GM10847 (cell line): ENCODE measurements around the gene GLDC.

Experiments
- POLR2A ChIP-seq: IDR thresholded peaks from 2 replicates; pipeline ENCODE4 v1.6.1; 2011; ENCODE audit not compliant: insufficient read length; ENCODE audit errors: extremely low read depth

Gene GLDC

DNA sequence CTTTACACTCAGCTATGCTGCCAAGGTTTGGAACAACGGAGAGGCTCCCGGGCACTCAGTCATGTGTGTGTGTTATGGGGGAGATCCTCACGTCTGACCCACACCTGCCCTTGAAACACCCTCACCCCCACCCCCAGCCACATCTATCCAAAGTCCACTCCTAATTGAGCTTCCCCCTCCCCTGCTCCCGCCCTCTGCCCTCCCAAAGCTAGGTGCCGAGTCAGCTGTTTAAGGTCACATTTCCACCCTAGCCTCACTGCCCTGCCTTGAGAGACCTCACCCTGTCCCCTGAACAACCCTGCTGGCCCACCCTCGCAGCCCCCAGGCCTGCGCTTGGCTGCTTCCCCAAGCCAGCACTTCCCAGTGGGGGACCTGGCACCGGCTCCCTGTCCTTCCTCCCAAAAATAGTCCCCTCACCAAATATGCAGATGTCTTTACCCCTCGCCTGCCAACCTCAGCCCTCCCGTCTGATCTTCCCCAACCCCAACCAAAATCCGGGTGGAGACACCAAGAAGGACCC, 36.0 kb downstream of the GLDC start:
- no peak for TF ChIP-seq POLR2A

DNA sequence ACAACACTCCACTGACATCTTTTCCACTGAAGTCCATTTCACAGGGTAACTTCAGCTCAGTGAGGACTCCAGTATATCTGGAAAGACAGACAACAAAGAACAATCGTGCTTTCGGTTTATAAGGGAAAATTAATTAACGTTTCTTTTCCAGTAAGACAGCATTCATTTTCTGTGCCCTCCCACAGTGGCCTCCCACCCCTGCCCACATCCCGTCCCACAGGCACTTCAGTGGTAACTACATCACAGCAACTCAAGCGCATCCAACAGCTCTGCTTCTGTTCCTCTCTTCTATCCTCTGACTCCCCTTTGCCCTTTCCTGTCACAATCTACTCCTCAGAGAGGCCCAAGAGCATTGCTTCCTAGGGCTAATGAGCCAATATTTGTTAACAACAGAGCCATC, 40.3 kb downstream of the GLDC start:
- no peak for TF ChIP-seq POLR2A

DNA sequence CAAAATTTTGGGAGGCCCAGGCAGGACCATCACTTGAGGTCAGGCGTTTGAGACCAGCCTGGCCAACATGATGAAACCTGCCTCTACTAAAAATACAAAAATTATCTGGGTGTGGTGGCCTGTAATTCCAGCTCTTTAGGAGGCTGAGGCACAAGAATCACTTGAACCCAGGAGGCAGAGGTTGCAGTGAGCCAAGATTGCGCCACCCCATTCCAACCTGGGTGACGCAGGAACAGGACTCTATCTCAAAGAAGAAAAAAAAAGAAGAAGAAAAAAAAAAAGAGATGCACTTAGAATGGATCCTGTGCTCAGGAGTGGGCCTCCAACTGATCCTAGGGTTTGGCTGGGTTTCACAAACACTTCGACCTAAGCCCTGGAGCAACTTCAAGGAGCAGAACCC, 45.1 kb downstream of the GLDC start:
- no peak for TF ChIP-seq POLR2A

DNA sequence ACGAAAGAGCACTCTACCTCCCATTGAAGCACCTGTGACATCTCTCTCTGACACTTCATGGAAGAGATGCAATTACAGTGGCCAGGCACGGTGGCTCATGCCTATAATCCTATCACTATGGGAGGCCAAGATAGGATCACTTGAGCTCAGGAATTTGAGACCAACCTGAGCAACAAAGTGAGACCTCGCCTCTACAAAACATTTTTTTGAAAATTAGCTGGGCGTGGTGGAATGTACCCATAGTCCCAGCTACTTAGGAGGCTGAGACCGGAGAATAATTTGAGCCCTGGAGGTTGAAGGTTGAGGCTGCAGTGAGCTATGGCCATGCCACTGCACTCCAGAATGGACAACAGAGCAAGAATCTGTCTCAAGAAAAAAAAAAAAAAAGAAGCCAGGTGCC, 45.5 kb downstream of the GLDC start:
- TF ChIP-seq POLR2A = no peak

DNA sequence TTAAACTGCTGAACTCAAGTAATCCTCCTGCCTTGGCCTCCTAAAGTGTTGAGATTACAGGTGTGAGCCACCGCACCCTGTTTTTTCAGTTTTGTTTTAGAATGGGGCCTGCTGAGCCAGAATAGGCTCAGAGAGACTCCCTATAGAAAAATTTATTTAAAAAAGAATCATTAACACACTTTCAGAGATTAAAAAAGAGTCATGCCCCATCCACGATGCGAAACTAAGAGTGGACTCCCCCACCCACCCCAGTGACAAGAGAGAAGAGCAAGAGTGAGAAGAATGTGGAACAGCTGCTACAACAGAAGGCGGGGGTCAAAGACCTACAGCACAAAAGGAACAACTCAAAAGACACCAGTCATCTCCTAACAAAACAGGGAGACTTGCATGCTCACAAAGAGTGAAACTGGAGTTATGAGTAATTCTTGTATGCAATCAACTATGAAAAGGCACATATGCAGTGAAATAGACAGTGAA, 47.2 kb downstream of the GLDC start:
- no peak for TF ChIP-seq POLR2A

DNA sequence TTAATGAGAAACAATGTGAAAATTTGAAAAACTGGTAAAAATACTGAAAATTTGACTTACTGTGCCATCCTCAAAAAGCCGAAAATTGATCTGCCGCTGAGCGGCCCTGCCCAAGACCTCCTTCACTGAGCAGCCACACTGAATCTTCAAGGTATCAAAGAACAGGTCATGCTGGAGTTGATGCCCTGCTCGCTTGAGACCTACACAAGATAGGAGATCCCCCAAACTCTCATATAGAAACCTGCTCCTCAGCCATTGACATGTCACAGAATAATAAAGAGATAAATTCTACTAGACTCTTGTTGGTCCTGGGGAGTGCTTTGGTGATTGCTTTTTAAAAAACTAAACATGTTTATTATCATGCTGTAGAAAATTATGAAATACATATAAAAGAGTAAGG, 52.7 kb downstream of the GLDC start:
- TF ChIP-seq POLR2A = no peak

DNA sequence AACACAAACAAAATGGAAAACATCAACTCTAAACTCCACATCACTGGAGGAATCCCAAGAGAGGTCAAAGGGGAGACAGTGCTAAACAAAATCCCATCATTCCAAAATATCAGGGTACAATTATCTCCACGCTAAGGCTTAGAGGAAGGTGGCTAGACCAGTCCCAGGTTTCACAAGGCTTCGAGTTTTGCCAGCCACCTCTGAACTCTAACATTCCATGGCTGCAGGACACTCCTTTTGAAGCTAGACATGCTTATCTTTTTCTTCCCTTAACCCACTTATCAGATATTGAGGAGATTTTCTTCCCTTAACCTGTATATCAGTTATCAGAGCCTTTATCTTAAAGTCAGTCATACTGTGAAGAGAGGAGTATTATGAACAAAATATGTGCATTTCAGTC, 53.3 kb downstream of the GLDC start:
- TF ChIP-seq POLR2A = no peak

DNA sequence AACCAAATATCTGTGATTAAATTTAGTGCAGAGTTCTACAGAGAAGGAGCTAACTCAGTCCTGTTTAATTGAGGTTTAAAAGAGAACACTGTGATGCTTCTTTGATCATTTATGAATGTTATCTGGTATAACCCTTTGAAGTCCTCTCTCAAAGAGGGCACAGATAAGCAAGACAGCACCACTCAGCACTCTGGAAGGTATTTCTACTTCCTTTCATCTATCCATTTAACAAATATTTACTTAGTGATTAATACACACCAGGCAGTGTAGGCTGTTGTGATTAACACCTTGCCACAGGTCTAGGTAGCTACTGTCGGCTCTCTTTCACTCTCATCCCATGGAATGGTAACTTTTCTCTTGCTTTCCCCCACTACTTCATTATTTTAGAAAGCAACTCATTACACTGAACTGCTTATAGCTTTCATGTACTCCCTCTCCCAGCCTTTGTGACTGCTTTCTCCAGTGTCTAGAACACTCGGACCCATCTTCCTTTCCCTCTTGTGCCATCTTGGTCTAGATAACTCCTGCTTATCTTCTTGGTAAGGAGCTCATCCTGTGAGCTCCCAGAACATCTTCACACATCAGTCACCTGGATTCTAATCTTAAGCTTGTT, 54.7 kb downstream of the GLDC start:
- no peak for TF ChIP-seq POLR2A

DNA sequence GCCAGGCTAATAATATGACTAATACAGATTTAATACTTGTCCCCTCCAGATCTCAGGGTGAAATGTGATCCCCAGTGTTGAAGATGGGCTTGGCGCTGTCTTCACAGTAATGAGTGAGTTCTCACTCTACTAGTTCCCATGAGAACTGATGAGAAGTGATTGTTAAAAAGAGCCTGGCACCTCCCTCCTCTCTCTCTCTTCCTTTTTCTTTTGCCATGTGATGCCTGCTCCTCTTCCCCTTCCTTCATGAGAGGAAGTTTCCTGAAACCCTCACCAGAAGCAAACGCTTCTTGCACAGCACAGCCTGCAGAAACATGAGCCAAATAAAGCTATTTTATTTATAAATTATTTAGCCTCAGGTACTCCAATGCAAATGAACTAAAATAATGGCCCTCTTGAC, 55.2 kb downstream of the GLDC start:
- no peak for TF ChIP-seq POLR2A

DNA sequence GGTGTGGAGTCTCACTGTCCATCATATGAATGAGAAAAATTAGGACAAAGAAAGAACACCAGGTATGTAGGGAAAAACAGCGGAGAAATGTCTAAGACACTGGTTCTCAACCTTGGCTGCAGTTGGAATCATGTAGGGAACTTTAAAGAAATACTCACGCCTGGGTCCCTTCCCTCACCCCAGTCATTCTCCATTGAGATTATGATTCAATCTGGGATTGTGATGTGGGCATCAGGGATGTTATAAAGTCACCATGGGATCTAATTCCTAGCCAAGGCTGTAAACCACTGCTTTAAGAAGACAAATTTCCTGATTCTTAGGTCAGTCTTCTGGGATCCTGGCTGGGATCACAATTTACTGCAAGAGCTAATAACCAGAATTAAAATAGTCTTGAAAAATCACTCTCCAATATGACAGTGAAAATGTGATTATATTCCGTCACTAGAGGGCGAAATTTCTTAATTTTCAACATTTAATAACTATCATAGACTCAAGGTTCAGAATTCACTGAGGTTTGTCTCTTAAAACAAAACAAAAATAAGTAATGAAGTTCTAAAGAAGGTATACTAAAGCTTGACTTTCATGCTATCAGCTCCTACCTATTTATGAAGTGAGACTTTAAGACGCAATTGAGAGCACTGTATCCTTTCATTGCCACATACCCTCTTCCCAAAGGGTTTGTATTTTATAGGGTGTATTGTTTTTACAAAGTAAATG, 60.5 kb downstream of the GLDC start:
- no peak for TF ChIP-seq POLR2A

DNA sequence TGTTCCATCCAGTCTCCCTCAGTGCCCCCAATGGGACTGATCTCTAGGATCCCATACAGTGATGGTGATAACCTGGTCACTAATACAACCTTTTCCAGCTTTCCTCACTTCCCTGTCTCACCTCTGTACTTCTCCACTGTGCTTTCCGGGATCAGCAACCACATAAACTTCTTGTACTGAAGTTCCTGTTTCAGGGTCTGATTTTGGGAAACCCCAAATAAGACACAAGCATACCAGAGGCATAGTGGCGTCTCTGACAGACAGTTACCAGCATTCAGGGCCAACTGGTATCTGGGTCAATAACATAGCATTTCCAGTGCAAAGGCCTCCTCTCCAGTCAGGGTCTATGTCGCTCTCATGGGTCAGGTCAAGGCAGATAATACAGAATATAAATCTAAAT, 64.3 kb downstream of the GLDC start:
- TF ChIP-seq POLR2A = no peak

DNA sequence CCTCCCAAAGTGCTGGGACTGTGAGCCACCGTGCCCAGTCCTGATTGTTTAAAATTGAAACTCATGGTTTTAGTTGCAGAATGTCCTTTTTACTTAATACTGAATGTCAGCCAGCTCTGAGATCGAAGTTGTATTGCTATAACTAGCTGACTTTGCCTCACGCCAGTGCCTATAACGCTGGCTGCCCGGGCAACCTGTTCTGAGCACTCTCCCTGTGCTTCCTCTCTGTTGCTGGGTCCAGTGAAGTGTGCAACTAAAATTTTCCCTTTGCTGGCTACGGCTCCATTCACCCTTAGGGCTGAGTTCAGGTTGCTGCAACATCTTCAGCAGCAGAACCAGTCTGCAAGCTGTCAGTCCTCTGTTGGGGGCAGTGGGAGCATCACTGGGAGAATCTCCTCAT, 65.9 kb downstream of the GLDC start:
- TF ChIP-seq POLR2A = no peak

DNA sequence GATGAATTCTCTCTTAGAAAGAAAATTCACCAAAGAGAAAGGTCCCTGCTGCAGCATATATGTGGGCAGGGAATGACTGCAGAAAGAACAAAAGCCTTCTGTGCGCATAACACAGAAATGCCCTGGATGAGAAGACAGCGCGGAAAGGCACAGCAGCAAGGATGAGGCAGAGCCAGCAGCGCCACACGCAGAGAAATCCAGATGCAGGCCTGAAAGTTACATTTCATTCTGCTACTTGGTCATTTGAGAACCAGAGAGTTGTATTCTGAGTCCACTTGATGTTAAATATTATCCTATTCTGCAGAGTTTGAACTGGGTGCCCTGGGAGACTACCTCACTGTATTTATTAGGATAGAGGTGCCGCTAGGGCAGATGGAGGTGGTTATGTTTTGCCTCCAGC, 68.5 kb downstream of the GLDC start:
- no peak for TF ChIP-seq POLR2A

DNA sequence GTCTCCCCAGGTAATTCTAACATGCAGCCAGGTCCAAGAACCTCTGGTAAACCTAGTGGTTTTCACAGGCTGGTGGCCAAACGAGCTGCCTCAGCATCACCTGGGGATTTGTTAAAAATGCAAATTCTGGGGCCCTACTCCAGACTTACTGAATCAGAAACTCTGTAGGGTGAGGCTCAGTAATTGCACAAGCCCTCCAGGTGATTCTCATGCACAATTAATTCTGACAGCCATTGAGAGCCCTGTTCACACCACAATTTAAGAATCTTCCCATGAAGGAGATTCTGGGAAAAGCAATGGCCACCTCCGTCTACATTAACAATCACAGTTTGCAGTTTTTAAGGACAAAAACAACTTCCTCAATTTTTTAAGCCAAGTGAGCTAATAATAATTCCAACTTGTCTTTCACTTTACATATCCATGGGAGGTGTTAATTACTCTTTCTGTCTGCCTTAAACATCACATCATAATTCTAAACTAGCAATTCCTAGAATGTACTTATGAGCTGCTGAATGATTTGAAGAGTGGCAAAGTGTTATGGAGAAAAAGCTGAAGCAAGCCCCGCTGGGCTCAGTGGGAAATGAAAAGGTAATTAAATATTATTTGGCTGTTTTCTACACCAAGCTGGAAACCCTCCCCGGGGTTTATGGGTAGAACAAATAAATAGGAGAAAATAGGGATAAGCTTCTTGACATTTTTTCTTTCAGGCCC, 70.0 kb downstream of the GLDC start:
- no peak for TF ChIP-seq POLR2A

DNA sequence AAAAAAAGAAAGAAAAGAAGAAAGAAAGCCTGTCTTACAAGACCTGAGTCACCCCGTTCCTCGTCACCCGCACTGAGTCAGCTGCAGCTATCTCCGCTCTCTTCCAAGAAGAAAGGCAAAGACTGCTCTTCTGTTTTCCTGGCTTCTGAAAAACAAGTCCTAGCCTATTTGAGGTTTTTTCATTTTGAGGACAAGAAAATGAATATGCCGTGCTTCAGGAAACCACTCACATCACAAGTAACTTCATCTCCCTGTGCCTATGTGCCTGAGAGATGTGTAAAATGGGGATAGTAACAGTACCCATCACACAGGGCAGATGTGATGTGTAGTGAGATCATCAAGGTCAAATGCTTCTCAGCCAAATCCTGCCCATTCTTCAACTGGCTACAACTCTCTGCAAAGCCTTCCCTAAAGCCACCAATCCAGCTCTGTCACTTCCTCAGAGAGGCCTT, 78.4 kb downstream of the GLDC start:
- no peak for TF ChIP-seq POLR2A
